ENCODE measurements around the gene PLA2G12B. TPM values are rescaled to one million over a fixed set of nuclear protein-coding genes. Genes with fewer than 3 reads are reported as not detected.

Gene PLA2G12B
- total and polyA plus RNA-seq, 10 donors, result 0.05 TPM; not detected in 9

DNA sequence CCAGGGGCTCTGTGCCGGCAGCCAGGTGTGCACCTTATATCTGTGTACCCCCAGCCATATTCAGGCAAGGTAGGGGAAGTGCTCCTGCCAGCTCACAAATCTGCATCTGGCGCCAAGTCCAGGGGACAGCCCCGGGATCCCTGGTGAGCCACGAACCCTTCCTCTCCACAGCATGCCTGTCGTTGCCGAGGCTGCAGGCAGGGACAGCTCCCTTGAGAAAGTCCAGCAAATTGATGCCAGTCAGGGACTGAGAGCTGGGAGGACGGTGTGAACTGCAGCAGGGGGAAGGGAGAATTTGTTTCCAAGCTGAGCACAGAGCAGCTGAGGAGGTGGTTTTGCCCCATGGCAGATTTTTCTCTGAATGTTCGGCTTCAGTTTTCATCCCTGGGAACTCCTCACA, 919 bp downstream of the PLA2G12B start:
- DNase-seq, result no peak
- TF ChIP-seq, protein P1, sequence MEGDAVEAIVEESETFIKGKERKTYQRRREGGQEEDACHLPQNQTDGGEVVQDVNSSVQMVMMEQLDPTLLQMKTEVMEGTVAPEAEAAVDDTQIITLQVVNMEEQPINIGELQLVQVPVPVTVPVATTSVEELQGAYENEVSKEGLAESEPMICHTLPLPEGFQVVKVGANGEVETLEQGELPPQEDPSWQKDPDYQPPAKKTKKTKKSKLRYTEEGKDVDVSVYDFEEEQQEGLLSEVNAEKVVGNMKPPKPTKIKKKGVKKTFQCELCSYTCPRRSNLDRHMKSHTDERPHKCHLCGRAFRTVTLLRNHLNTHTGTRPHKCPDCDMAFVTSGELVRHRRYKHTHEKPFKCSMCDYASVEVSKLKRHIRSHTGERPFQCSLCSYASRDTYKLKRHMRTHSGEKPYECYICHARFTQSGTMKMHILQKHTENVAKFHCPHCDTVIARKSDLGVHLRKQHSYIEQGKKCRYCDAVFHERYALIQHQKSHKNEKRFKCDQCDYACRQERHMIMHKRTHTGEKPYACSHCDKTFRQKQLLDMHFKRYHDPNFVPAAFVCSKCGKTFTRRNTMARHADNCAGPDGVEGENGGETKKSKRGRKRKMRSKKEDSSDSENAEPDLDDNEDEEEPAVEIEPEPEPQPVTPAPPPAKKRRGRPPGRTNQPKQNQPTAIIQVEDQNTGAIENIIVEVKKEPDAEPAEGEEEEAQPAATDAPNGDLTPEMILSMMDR (IDR thresholded peaks at IDR 0.05 in 8 of 11, conservative IDR thresholded peaks at IDR 0.05 in 3 of 11), result no peak
- TF ChIP-seq POLR2A (IDR thresholded peaks at IDR 0.05) (no peak), POLR2AphosphoS5 (IDR thresholded peaks at IDR 0.05) (no peak)
- H3K36me3 ChIP-seq, result no peaks in the 10 kb centered on the region
- H3K9me3 ChIP-seq, result no peaks in the 10 kb centered on the region
- no peaks in the 10 kb centered on the region for H3K4me1 ChIP-seq
- peaks cover 0 to 10% (median 0%) of the 10 kb centered on the region in 7 donors for H3K27me3 ChIP-seq (replicated peaks in 1 of 7)
- no peak overlapping the region for H3K4me3 ChIP-seq
- 59 to 69% (median 61%) methylated on average over 7 to 8 of the region's 8 CpGs for WGBS, 5 donors
- H3K27ac ChIP-seq, result no peak overlapping the region
- intact Hi-C loops (cut with DNase I; ENCODE audit: low total_unique reads), result no loop called here

DNA sequence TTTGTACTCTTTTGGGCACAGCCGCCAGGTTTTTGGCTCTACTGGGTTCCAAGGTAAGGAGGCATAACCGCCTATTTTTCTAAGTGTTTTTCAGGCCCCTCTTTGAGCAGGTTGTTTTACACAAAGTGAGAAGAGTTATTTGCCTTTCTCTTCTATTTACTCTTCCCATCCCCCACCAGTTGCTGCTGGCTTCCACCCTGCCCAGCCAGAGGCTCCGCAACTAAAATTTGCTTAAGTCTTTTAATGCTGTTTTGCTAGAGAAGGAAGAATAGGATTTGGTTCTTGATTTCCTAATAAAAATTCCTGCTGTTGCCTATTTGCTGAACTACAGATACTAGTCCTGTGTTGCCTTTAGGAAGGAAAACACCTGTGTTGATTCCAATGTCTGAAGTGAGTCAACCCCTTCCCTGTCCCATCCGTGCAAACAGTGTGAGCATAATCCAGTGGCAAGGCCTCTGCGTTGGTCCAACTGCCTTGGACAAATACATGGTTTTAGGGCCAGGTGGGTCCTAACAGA, 1.9 kb downstream of the PLA2G12B start:
- Histone ChIP-seq H3K27ac (no peak overlapping the region), H3K36me3 (no peaks in the 10 kb centered on the region), H3K4me1 (no peaks in the 10 kb centered on the region), H3K4me3 (no peak overlapping the region), H3K9me3 (no peaks in the 10 kb centered on the region), H3K27me3 (replicated peaks in 1 of 7) (peaks cover 0 to 5% (median 0%) of the 10 kb centered on the region in 7 donors)
- no peak for TF ChIP-seq POLR2AphosphoS5 (IDR thresholded peaks at IDR 0.05)
- TF ChIP-seq, protein P1 (IDR thresholded peaks at IDR 0.05 in 8 of 11, conservative IDR thresholded peaks at IDR 0.05 in 3 of 11), result no peak
- TF ChIP-seq POLR2A (IDR thresholded peaks at IDR 0.05), result no peak
- intact Hi-C loops (cut with DNase I; ENCODE audit: low total_unique reads), result no loop called here
- DNase-seq, result no peak
- 83 to 92% (median 89%) methylated on average over 5 of the region's 5 CpGs for WGBS, 5 donors

DNA sequence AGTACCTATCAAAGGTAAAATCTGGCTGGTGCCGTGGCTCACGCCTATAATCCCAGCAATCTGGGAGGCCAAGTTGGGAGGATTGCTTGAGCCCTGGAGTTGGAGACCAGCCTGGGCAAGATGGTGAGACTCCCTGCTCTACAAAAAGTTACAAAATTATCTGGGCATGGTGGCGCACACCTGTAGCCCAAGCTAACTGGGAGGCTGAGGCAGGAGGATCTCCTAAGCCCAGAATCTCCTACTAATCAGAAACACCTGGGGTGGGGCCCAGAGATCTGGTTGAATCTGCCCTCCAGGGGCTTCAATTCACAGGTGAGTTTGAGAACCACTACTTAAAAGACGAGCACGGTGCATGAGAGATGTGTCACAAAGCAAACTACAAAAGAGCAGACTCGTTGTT, 2.4 kb downstream of the PLA2G12B start:
- Histone ChIP-seq H3K4me1 (no peaks in the 10 kb centered on the region), H3K27me3 (replicated peaks in 1 of 7) (peaks cover 0 to 5% (median 0%) of the 10 kb centered on the region in 7 donors), H3K4me3 (no peak overlapping the region), H3K36me3 (no peaks in the 10 kb centered on the region), H3K9me3 (no peaks in the 10 kb centered on the region), H3K27ac (no peak overlapping the region)
- WGBS, 5 donors, result 87 to 91% (median 88%) methylated on average over 6 of the region's 6 CpGs
- intact Hi-C loops (cut with DNase I; ENCODE audit: low total_unique reads), result no loop called here
- no peak for DNase-seq
- TF ChIP-seq, protein P1 (IDR thresholded peaks at IDR 0.05 in 8 of 11, conservative IDR thresholded peaks at IDR 0.05 in 3 of 11), result no peak
- TF ChIP-seq POLR2AphosphoS5 (IDR thresholded peaks at IDR 0.05) (no peak), POLR2A (IDR thresholded peaks at IDR 0.05) (no peak)

DNA sequence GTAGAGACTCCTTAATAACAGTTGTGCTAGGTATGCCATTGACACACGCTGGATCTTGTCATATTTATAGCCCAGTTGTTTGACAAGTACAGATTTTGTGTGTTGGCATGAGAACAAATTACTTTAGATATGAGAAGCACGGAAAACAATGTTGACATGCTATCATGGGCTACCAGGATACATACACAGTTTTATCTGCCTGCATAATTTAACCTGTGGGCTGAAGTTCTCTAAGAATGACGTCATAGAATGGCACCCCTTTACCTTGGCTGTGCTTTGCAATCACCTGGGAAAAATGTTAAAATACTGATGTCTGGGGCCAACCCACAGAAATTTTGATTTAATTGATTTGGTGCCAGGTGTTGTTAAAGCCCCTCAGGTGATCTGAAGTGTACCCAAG, 2.8 kb downstream of the PLA2G12B start:
- no peaks in the 10 kb centered on the region for H3K4me1 ChIP-seq
- no peak overlapping the region for H3K27ac ChIP-seq
- DNase-seq, result no peak
- intact Hi-C loops (cut with DNase I; ENCODE audit: low total_unique reads), result no loop called here
- H3K4me3 ChIP-seq, result no peak overlapping the region
- 74 to 89% (median 87%) methylated on average over 3 of the region's 3 CpGs for WGBS, 5 donors
- H3K36me3 ChIP-seq, result no peaks in the 10 kb centered on the region
- no peaks in the 10 kb centered on the region for H3K9me3 ChIP-seq
- peaks cover 0 to 8% (median 0%) of the 10 kb centered on the region in 7 donors for H3K27me3 ChIP-seq (replicated peaks in 1 of 7)
- TF ChIP-seq POLR2A (IDR thresholded peaks at IDR 0.05), result no peak
- TF ChIP-seq, protein P1 (IDR thresholded peaks at IDR 0.05 in 8 of 11, conservative IDR thresholded peaks at IDR 0.05 in 3 of 11), result no peak
- TF ChIP-seq POLR2AphosphoS5 (IDR thresholded peaks at IDR 0.05), result no peak

Data from spleen (tissue), 11 donors.